ENCODE results near the gene SNAPC2.

Gene SNAPC2

GRCh38 chr19:7970716-7971448 lies 50.7 kb downstream of the SNAPC2 start:
- Mint-ChIP-seq H3K9me3 (no peaks in the 10 kb centered on the region), H3K27ac (no peak overlapping the region), H3K36me3 (ENCODE audit: low read depth) (peaks cover 32% of the 10 kb centered on the region), H3K4me1 (ENCODE audit: low read depth) (no peaks in the 10 kb centered on the region), H3K4me3 (no peak overlapping the region), H3K27me3 (no peaks in the 10 kb centered on the region)

- peaks cover 28% of the 10 kb centered on the region for H3K36me3 Mint-ChIP-seq (ENCODE audit: low read depth)
- no peak overlapping the region for H3K4me3 Mint-ChIP-seq
- no peak overlapping the region for H3K27ac Mint-ChIP-seq
- H3K4me1 Mint-ChIP-seq (ENCODE audit: low read depth), result no peaks in the 10 kb centered on the region
- no peaks in the 10 kb centered on the region for H3K27me3 Mint-ChIP-seq
- H3K9me3 Mint-ChIP-seq, result no peaks in the 10 kb centered on the region
These were observed 51.7 kb downstream of the SNAPC2 start for GRCh38 chr19:7971553-7972520.
